Keratinocyte (primary cell): ENCODE measurements around the gene KRTAP10-8.

Source experiments
- CTCF ChIP-seq, 3 experiments: IDR thresholded peaks in 1 of 3; conservative IDR thresholded peaks in 1 of 3; optimal IDR thresholded peaks in 1 of 3; 2 replicates in 2 of 3; 3 replicates in 1 of 3; pipeline versions ENCODE3 to v1.5.1; 2011; ENCODE audit warnings: low read length in 3 of 3, mild to moderate bottlenecking in 3 of 3, moderate library complexity in 2 of 3, control low read depth in 1 of 3, inconsistent platforms in 1 of 3; ENCODE audit not compliant: insufficient read depth in 2 of 3; ENCODE audit errors: extremely low read depth in 1 of 3
- EZH2 ChIP-seq: IDR thresholded peaks from one replicate; pipeline ENCODE4 v1.6.1; 2012; ENCODE audit warnings: inconsistent platforms, mild to moderate bottlenecking, low read length, moderate library complexity

- TF ChIP-seq CTCF (optimal IDR thresholded peaks at IDR 0.05 in 1 of 3, IDR thresholded peaks at IDR 0.05 in 1 of 3, conservative IDR thresholded peaks at IDR 0.05 in 1 of 3; ENCODE audit: extremely low read depth in 1 of 3, insufficient read depth in 2 of 3, low read length in 3 of 3) (no peak), EZH2 (no peak)
These were observed 5.4 kb upstream of the KRTAP10-8 start for GRCh38 chr21:44606495-44606894.
